Neural cell (in vitro differentiated cells): ENCODE data around the gene FILIP1L.

ENCODE experiments used
- CTCF ChIP-seq: fragments of 450-650 bp; IDR thresholded peaks from 2 replicates; pipeline ENCODE4 v1.5.1; 2014; ENCODE audit warnings: antibody characterized with exemption, mild to moderate bottlenecking, moderate library complexity; ENCODE audit not compliant: poor library complexity, severe bottlenecking
- MXI1 ChIP-seq: fragments of 450-650 bp; conservative IDR thresholded peaks from 2 replicates; pipeline ENCODE4 v1.6.1; 2014; ENCODE audit warnings: antibody characterized with exemption, mild to moderate bottlenecking; ENCODE audit not compliant: poor library complexity, severe bottlenecking
- POLR2AphosphoS5 ChIP-seq: IDR thresholded peaks from 2 replicates; pipeline ENCODE4 v1.6.1; 2012
- RAD21 ChIP-seq: fragments of 450-650 bp; conservative IDR thresholded peaks from 2 replicates; pipeline ENCODE4 v1.6.1; 2014; ENCODE audit warnings: antibody characterized with exemption, mild to moderate bottlenecking, moderate library complexity
- SMC3 ChIP-seq: fragments of 450-650 bp; conservative IDR thresholded peaks from 2 replicates; pipeline ENCODE4 v1.6.1; 2014; ENCODE audit warnings: antibody characterized with exemption, mild to moderate bottlenecking, moderate library complexity; ENCODE audit not compliant: poor library complexity

- TF ChIP-seq CTCF = no peak
- no peak for TF ChIP-seq RAD21
- TF ChIP-seq SMC3 = no peak
- no peak for TF ChIP-seq POLR2AphosphoS5
- no peak for TF ChIP-seq MXI1
Measured at GRCh38 chr3:99871231-99872045, 242.9 kb downstream of the FILIP1L start.
